Smooth muscle cell of bladder (primary cell): Measurements from ENCODE around the gene SLPI. TPM values are rescaled to one million over a fixed set of nuclear protein-coding genes. Genes with fewer than 3 reads are reported as not detected.

Experiments
- total RNA-seq: library from RNA; depleted of rRNA; stranded (reverse); fragments of >200 nt; gene quantifications from 2 replicates; pipeline ENCODE4 v1.2.3, GENCODE V29; 2014

Gene SLPI
- total RNA-seq: 2.3 and 2.6 TPM in 2 replicates

GRCh38 chr20:45254383-45255262, at the start of gene SLPI:
Gene SLPI, minus strand, starts transcription at chr20:45254564. Its CDS starts 21 bp downstream, at chr20:45254543.

GRCh38 chr20:45221076-45221475, 33.3 kb downstream of the SLPI start, which contains the start of gene SEMG2:
Gene SEMG2, plus strand, starts transcription at chr20:45221373. Its CDS starts 17 bp downstream, at chr20:45221390.

GRCh38 chr20:45206725-45207124, 47.6 kb downstream of the SLPI start, which contains the start of gene SEMG1:
Gene SEMG1, plus strand, starts transcription at chr20:45207033. Its CDS starts 21 bp downstream, at chr20:45207054.

Other genes starting within 250 kb of the SLPI start
- gene KCNS1, start 153.4 kb downstream of the SLPI start, total RNA-seq: 0.14 and 0.65 TPM in 2 replicates
- gene WFDC5, start 139.4 kb downstream of the SLPI start, total RNA-seq: not detected in 2 replicates
- not detected in 2 replicates for gene WFDC12, start 130.1 kb downstream of the SLPI start, total RNA-seq
- gene PI3, start 79.7 kb downstream of the SLPI start, total RNA-seq: not detected in 2 replicates
- gene SEMG1, start 47.5 kb downstream of the SLPI start, total RNA-seq: not detected in 2 replicates
- not detected in 2 replicates for gene SEMG2, start 33.2 kb downstream of the SLPI start, total RNA-seq
- gene RBPJL, start 52.3 kb upstream of the SLPI start, total RNA-seq: not detected in 2 replicates
- not detected in 2 replicates for gene MATN4, start 53.7 kb upstream of the SLPI start, total RNA-seq
- gene SDC4, start 93.9 kb upstream of the SLPI start, total RNA-seq: 98.4 and 102 TPM in 2 replicates
- 18.6 and 28.5 TPM in 2 replicates for gene SYS1, start 108.6 kb upstream of the SLPI start, total RNA-seq
- under 0.01 TPM in 1 of 2 replicates, not detected in the other for gene TP53TG5, start 123.8 kb upstream of the SLPI start, total RNA-seq
- 0.71 and 1.1 TPM in 2 replicates for gene DBNDD2, start 153.7 kb upstream of the SLPI start, total RNA-seq
- gene PIGT, start 161.6 kb upstream of the SLPI start, total RNA-seq: 21.6 and 23.3 TPM in 2 replicates
- not detected in 2 replicates for gene WFDC2, start 215.2 kb upstream of the SLPI start, total RNA-seq